Natural killer cell (primary cell): ENCODE results near the gene MKS1. TPM values are rescaled to one million over a fixed set of nuclear protein-coding genes. Genes with fewer than 3 reads are reported as not detected.

Source experiments
- ATAC-seq, 3 donors: fragments of 150-1000 bp in 2 of 3; fragments of 200-7000 bp in 1 of 3; cut with Tn5 transposase; 1 replicate in 1 of 3; 2 replicates in 2 of 3; pipeline ENCODE4 v1.10.0; 2021; ENCODE audit warnings: mild to moderate bottlenecking in 2 of 3, moderate library complexity in 2 of 3
- DNase-seq, 2 donors: peaks; one replicate each; pipeline versions ENCODE4 v3.0.0 to v3.0.0-alpha.2; 2013 to 2021; ENCODE audit warnings: mixed read lengths in 1 of 2
- H3K27ac ChIP-seq: one replicate; pipeline ENCODE4 v1.5.1; 2013; ENCODE audit warnings: mild to moderate bottlenecking, low read length
- H3K27me3 ChIP-seq: one replicate; pipeline ENCODE4 v1.6.1; 2013; ENCODE audit warnings: low read length; ENCODE audit not compliant: control insufficient read depth, insufficient read depth
- H3K36me3 ChIP-seq: one replicate; pipeline ENCODE4 v1.6.1; 2013; ENCODE audit warnings: low read length; ENCODE audit not compliant: control insufficient read depth, insufficient read depth
- H3K4me1 ChIP-seq: one replicate; pipeline ENCODE4 v1.6.1; 2013; ENCODE audit warnings: low read length; ENCODE audit not compliant: control insufficient read depth, insufficient read depth
- H3K4me3 ChIP-seq: one replicate; pipeline ENCODE4 v1.5.1; 2013; ENCODE audit warnings: low read length
- H3K9me3 ChIP-seq: one replicate; pipeline ENCODE4 v1.6.1; 2013; ENCODE audit warnings: low read length; ENCODE audit not compliant: control insufficient read depth, insufficient read depth
- H3K27ac Mint-ChIP-seq, 2 donors: one replicate each; pipeline ENCODE4 v1.8.0; 2022; ENCODE audit warnings: mild to moderate bottlenecking in 2 of 2, mixed read lengths in 2 of 2, moderate library complexity in 1 of 2
- H3K27me3 Mint-ChIP-seq, 2 donors: one replicate each; pipeline ENCODE4 v1.8.0; 2022; ENCODE audit warnings: low read depth in 2 of 2, mixed read lengths in 2 of 2
- H3K36me3 Mint-ChIP-seq: one replicate; pipeline ENCODE4 v1.8.0; 2022; ENCODE audit warnings: mixed read lengths
- H3K4me1 Mint-ChIP-seq, 2 donors: one replicate each; pipeline ENCODE4 v1.8.0; 2022; ENCODE audit warnings: mixed read lengths in 2 of 2
- H3K4me3 Mint-ChIP-seq: one replicate; pipeline ENCODE4 v1.8.0; 2022; ENCODE audit warnings: mild to moderate bottlenecking, moderate library complexity, mixed read lengths
- H3K9me3 Mint-ChIP-seq, 2 donors: one replicate each; pipeline ENCODE4 v1.8.0; 2022; ENCODE audit warnings: mixed read lengths in 2 of 2
- WGBS: methylation state at CpG from one replicate; pipeline ENCODE4 v1.1.7; 2013; ENCODE audit warnings: missing lambda C conversion rate; ENCODE audit not compliant: insufficient coverage; 5-methylcytosine and 5-hydroxymethylcytosine counted together
- intact Hi-C: fragments of 100-400 bp; cut with micrococcal nuclease; formaldehyde crosslinking; loops from one replicate; pipeline ENCODE4 v1.14.2; 2022
- total RNA-seq, 4 donors: library from RNA; stranded (reverse); fragments of 120-200 nt in 1 of 4; gene quantifications; one replicate each; pipeline versions ENCODE4 v1.2.3 to v1.2.4, GENCODE V29; 2013 to 2022
- TF ChIP-seq, protein P1 (sequence below): fragments of 200-600 bp; IDR thresholded peaks from one replicate; pipeline ENCODE4 v1.8.0; 2022; ENCODE audit warnings: antibody characterized with exemption

MKS1 gene
- total RNA-seq, 3 donors from 2014 or later (not counting 1 experiment from before 2014, with no cell fraction given) = 4.5 to 10.7 (median 8.5) TPM

DNA sequence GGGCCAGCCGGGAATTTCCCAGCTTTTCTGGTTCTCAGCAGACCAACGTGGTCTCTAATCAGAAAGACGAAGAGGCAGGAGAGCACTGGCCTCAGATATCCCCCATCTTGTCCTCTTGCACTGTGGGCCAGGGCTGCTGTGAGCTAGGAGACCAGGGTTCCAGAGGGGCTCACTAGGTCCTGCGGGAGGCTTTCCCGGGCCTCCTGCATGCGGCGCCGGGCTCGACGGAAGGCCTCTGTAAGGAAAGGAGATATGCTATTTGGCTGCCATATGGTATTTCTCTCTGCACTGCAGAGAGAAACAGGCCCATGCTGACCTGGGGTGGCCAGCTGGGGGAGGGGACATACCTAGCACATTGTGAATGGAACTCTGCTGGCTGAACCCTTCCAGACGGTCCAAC lies 13.1 kb downstream of the MKS1 start:
- DNase-seq = no peak
- H3K36me3 Mint-ChIP-seq = peaks cover 8% of the 10 kb centered on the region
- no peaks in the 10 kb centered on the region for H3K27me3 Mint-ChIP-seq

DNA sequence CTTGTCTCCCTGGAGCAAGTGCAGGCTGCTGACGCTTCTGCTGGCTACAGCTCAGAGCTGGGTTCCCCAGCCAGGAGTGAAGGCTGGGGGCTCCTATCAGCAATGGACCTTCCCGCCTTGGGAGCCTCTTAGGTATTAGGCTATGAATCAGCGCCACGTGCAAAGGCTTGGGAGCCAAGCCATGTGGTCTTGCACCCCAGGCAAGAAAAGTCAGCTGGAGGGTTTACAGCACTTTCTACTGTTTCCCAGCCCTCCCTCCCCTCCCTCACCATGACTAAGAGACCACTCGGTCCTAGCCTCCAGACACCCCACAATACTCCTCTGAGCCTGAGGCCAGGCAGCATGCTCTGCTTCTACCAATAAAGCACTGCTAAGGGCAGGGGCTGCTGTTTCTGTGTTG lies 14.3 kb downstream of the MKS1 start:
- no peak overlapping the region for H3K27ac Mint-ChIP-seq
- no peaks in the 10 kb centered on the region for H3K27me3 ChIP-seq
- peaks cover 0 to 4% of the 10 kb centered on the region in 2 donors for H3K4me1 Mint-ChIP-seq
- DNase-seq (no peak), ATAC-seq (no peak)
- intact Hi-C loops = no loop called here
- no peak overlapping the region for H3K27ac ChIP-seq
- H3K4me3 ChIP-seq = no peak overlapping the region
- peaks cover 7% of the 10 kb centered on the region for H3K36me3 ChIP-seq
- H3K36me3 Mint-ChIP-seq = peaks cover 4% of the 10 kb centered on the region
- no peaks in the 10 kb centered on the region for H3K4me1 ChIP-seq
- H3K27me3 Mint-ChIP-seq = peaks cover 0 to 3% of the 10 kb centered on the region in 2 donors
- H3K4me3 Mint-ChIP-seq = no peak overlapping the region
- H3K9me3 ChIP-seq = no peaks in the 10 kb centered on the region
- H3K9me3 Mint-ChIP-seq = no peaks in the 10 kb centered on the region
- TF ChIP-seq, protein P1, sequence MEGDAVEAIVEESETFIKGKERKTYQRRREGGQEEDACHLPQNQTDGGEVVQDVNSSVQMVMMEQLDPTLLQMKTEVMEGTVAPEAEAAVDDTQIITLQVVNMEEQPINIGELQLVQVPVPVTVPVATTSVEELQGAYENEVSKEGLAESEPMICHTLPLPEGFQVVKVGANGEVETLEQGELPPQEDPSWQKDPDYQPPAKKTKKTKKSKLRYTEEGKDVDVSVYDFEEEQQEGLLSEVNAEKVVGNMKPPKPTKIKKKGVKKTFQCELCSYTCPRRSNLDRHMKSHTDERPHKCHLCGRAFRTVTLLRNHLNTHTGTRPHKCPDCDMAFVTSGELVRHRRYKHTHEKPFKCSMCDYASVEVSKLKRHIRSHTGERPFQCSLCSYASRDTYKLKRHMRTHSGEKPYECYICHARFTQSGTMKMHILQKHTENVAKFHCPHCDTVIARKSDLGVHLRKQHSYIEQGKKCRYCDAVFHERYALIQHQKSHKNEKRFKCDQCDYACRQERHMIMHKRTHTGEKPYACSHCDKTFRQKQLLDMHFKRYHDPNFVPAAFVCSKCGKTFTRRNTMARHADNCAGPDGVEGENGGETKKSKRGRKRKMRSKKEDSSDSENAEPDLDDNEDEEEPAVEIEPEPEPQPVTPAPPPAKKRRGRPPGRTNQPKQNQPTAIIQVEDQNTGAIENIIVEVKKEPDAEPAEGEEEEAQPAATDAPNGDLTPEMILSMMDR = no peak
- WGBS = 95% methylated on average over 5 of the region's 5 CpGs

More for the DNA sequence above, 13.1 kb downstream of the MKS1 start:
- TF ChIP-seq, protein P1 = no peak
- Mint-ChIP-seq H3K4me3 (no peak overlapping the region), H3K9me3 (no peaks in the 10 kb centered on the region), H3K27ac (no peak overlapping the region), H3K4me1 (no peaks in the 10 kb centered on the region)
- ATAC-seq = no peak
- Histone ChIP-seq H3K4me3 (no peak overlapping the region), H3K27me3 (no peaks in the 10 kb centered on the region), H3K4me1 (no peaks in the 10 kb centered on the region), H3K9me3 (no peaks in the 10 kb centered on the region), H3K27ac (no peak overlapping the region), H3K36me3 (peaks cover 13% of the 10 kb centered on the region)
- intact Hi-C loops = no loop called here
- 90% methylated on average over 11 of the region's 11 CpGs for WGBS

DNA sequence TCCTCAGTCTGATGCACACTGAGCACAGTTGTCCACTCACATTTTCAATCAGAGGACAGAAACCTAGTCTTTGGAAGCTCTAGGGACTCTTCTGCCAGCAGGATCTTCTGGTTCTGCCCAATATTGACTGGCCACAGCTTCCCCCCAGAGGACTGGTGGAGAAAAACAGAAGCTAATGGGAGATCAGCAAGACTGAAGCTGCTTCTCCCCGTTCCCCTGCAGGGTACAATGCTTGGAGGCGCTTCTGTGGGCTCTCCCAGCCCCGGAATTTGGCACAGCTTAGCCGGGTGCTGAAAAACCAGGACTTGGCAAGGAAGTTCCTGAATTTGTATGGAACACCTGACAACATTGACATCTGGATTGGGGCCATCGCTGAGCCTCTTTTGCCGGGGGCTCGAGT lies 16.2 kb downstream of the MKS1 start:
- no peak for DNase-seq
- H3K27ac ChIP-seq = no peak overlapping the region
- TF ChIP-seq, protein P1 = no peak
- Mint-ChIP-seq H3K27me3 (peaks cover 0 to 7% of the 10 kb centered on the region in 2 donors), H3K4me3 (no peak overlapping the region), H3K9me3 (no peaks in the 10 kb centered on the region), H3K27ac (no peak overlapping the region), H3K4me1 (peaks cover 0 to 4% of the 10 kb centered on the region in 2 donors), H3K36me3 (no peaks in the 10 kb centered on the region)
- peaks cover 5% of the 10 kb centered on the region for H3K36me3 ChIP-seq
- WGBS = 91% methylated on average over 7 of the region's 7 CpGs
- no peaks in the 10 kb centered on the region for H3K9me3 ChIP-seq
- peaks cover 3% of the 10 kb centered on the region for H3K27me3 ChIP-seq
- intact Hi-C loops = no loop called here
- no peak for ATAC-seq
- H3K4me1 ChIP-seq = no peaks in the 10 kb centered on the region
- H3K4me3 ChIP-seq = no peak overlapping the region

DNA sequence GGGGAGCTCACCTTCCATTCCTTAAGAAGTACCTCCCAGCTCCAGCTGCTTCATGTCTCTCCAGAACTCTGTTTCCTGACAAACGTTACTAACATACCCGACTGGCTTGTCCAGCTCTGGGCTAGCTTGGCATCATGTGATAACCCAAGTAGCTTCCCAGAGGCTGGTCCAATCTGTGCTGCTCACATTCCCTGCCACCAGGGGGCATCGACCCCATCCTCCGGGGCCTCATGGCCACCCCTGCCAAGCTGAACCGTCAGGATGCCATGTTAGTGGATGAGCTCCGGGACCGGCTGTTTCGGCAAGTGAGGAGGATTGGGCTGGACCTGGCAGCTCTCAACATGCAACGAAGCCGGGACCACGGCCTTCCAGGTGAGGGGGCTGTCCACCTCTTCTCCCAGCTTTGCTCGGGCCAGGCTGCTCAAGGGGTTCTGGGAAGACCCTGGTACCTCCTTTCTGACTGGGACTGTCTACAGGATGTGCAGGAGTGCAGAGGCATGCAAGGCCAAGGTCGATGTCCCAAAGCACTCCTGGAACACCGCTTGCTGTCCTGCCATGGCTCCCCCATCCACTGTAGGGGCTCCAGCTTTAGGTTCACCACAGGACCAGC lies 18.9 kb downstream of the MKS1 start:
- intact Hi-C loops = no loop called here
- H3K36me3 ChIP-seq = no peaks in the 10 kb centered on the region
- peaks cover 0 to 12% of the 10 kb centered on the region in 2 donors for H3K27me3 Mint-ChIP-seq
- no peak overlapping the region for H3K27ac Mint-ChIP-seq
- DNase-seq = peak; percentile 50 to 71
- no peak overlapping the region for H3K27ac ChIP-seq
- H3K4me3 Mint-ChIP-seq = no peak overlapping the region
- 47% methylated on average over 14 of the region's 14 CpGs for WGBS
- H3K9me3 Mint-ChIP-seq = no peaks in the 10 kb centered on the region
- no peaks in the 10 kb centered on the region for H3K4me1 ChIP-seq
- H3K9me3 ChIP-seq = no peaks in the 10 kb centered on the region
- H3K4me1 Mint-ChIP-seq = peaks cover 0 to 4% of the 10 kb centered on the region in 2 donors
- H3K27me3 ChIP-seq = peaks cover 3% of the 10 kb centered on the region
- TF ChIP-seq, protein P1 = peak; percentile 65
- peak; percentile 72 to 85 (median 81) for ATAC-seq
- no peak overlapping the region for H3K4me3 ChIP-seq
- H3K36me3 Mint-ChIP-seq = no peaks in the 10 kb centered on the region
